HEK293 (cell line): Measurements from ENCODE around the gene MTRF1L.

Experiments
- BCL11B ChIP-seq: fragments of 450-650 bp; formaldehyde crosslinking; IDR thresholded peaks from 2 replicates; pipeline ENCODE4 v1.5.1; 2016; ENCODE audit warnings: low read depth, missing biosample characterization, missing genetic modification characterization
- GFI1B ChIP-seq: fragments of 450-650 bp; formaldehyde crosslinking; IDR thresholded peaks from 2 replicates; pipeline ENCODE4 v1.5.1; 2016; ENCODE audit warnings: missing biosample characterization, missing genetic modification characterization
- GLIS2 ChIP-seq: fragments of 450-650 bp; formaldehyde crosslinking; IDR thresholded peaks from 2 replicates; pipeline ENCODE4 v1.5.1; 2016; ENCODE audit warnings: missing biosample characterization, missing genetic modification characterization
- HIC1 ChIP-seq: fragments of 450-650 bp; formaldehyde crosslinking; IDR thresholded peaks from 2 replicates; pipeline ENCODE4 v1.5.1; 2016; ENCODE audit warnings: missing biosample characterization, missing genetic modification characterization
- IKZF3 ChIP-seq: fragments of 450-650 bp; IDR thresholded peaks from 2 replicates; pipeline ENCODE4 v1.5.0; 2018; ENCODE audit warnings: missing biosample characterization, mild to moderate bottlenecking, missing genetic modification characterization, moderate library complexity
- KLF16 ChIP-seq: fragments of 450-650 bp; formaldehyde crosslinking; IDR thresholded peaks from 2 replicates; pipeline ENCODE4 v1.5.1; 2017; ENCODE audit warnings: missing biosample characterization, missing genetic modification characterization
- KLF9 ChIP-seq: fragments of 450-650 bp; formaldehyde crosslinking; IDR thresholded peaks from 2 replicates; pipeline ENCODE4 v1.5.1; 2016; ENCODE audit warnings: missing biosample characterization, missing genetic modification characterization, low read depth
- MEIS1 ChIP-seq: sonication (generic); formaldehyde crosslinking; IDR thresholded peaks from 2 replicates; pipeline ENCODE4 v1.8.1; 2022; ENCODE audit warnings: missing genetic modification reagents, mild to moderate bottlenecking, borderline replicate concordance
- PATZ1 ChIP-seq: fragments of 450-650 bp; formaldehyde crosslinking; IDR thresholded peaks from 2 replicates; pipeline ENCODE4 v1.5.1; 2016; ENCODE audit warnings: missing biosample characterization, missing genetic modification characterization
- REST ChIP-seq: fragments of 450-650 bp; formaldehyde crosslinking; IDR thresholded peaks from 2 replicates; pipeline ENCODE4 v1.5.1; 2016; ENCODE audit warnings: missing biosample characterization, missing genetic modification characterization
- SCRT1 ChIP-seq: fragments of 450-650 bp; formaldehyde crosslinking; IDR thresholded peaks from 2 replicates; pipeline ENCODE4 v1.5.1; 2016; ENCODE audit warnings: missing biosample characterization, missing genetic modification characterization, borderline replicate concordance
- SP2 ChIP-seq: fragments of 450-650 bp; formaldehyde crosslinking; IDR thresholded peaks from 2 replicates; pipeline ENCODE4 v1.5.1; 2016; ENCODE audit warnings: missing biosample characterization, missing genetic modification characterization
- SP3 ChIP-seq: fragments of 450-650 bp; formaldehyde crosslinking; IDR thresholded peaks from 2 replicates; pipeline ENCODE4 v1.5.1; 2016; ENCODE audit warnings: missing biosample characterization, missing genetic modification characterization
- YY2 ChIP-seq: fragments of 450-650 bp; formaldehyde crosslinking; IDR thresholded peaks from 2 replicates; pipeline ENCODE4 v1.5.1; 2016; ENCODE audit warnings: missing biosample characterization, missing genetic modification characterization
- ZBTB1 ChIP-seq: fragments of 450-650 bp; formaldehyde crosslinking; IDR thresholded peaks from 2 replicates; pipeline ENCODE4 v1.5.1; 2016; ENCODE audit warnings: missing biosample characterization, missing genetic modification characterization
- ZBTB17 ChIP-seq: fragments of 450-650 bp; formaldehyde crosslinking; IDR thresholded peaks from 2 replicates; pipeline ENCODE4 v1.5.1; 2016; ENCODE audit warnings: missing biosample characterization, missing genetic modification characterization
- ZEB2 ChIP-seq: fragments of 450-650 bp; formaldehyde crosslinking; IDR thresholded peaks from 2 replicates; pipeline ENCODE4 v1.5.1; 2016; ENCODE audit warnings: missing biosample characterization, missing genetic modification characterization
- ZFP37 ChIP-seq: fragments of 450-650 bp; formaldehyde crosslinking; IDR thresholded peaks from 2 replicates; pipeline ENCODE4 v1.5.1; 2016; ENCODE audit warnings: missing biosample characterization, missing genetic modification characterization
- ZNF157 ChIP-seq: fragments of 450-650 bp; formaldehyde crosslinking; IDR thresholded peaks from 2 replicates; pipeline ENCODE4 v1.5.1; 2016; ENCODE audit warnings: missing biosample characterization, missing genetic modification characterization
- ZNF174 ChIP-seq: fragments of 450-650 bp; formaldehyde crosslinking; IDR thresholded peaks from 2 replicates; pipeline ENCODE4 v1.5.0; 2017; ENCODE audit warnings: missing biosample characterization, mild to moderate bottlenecking, missing genetic modification characterization
- ZNF24 ChIP-seq: fragments of 450-650 bp; formaldehyde crosslinking; IDR thresholded peaks from 2 replicates; pipeline ENCODE4 v1.5.1; 2016; ENCODE audit warnings: missing biosample characterization, missing genetic modification characterization
- ZNF362 ChIP-seq: fragments of 450-650 bp; formaldehyde crosslinking; IDR thresholded peaks from 2 replicates; pipeline ENCODE4 v1.5.1; 2016; ENCODE audit warnings: missing biosample characterization, missing genetic modification characterization
- ZNF394 ChIP-seq: fragments of 450-650 bp; formaldehyde crosslinking; IDR thresholded peaks from 2 replicates; pipeline ENCODE4 v1.5.1; 2016; ENCODE audit warnings: missing biosample characterization, missing genetic modification characterization, mild to moderate bottlenecking, moderate library complexity, borderline replicate concordance
- ZNF398 ChIP-seq: fragments of 450-650 bp; formaldehyde crosslinking; IDR thresholded peaks from 2 replicates; pipeline ENCODE4 v1.5.1; 2017; ENCODE audit warnings: missing biosample characterization, missing genetic modification characterization
- ZNF501 ChIP-seq: fragments of 450-650 bp; formaldehyde crosslinking; IDR thresholded peaks from 2 replicates; pipeline ENCODE4 v1.5.1; 2016; ENCODE audit warnings: missing biosample characterization, missing genetic modification characterization
- ZNF600 ChIP-seq: fragments of 450-650 bp; formaldehyde crosslinking; IDR thresholded peaks from 2 replicates; pipeline ENCODE4 v1.5.1; 2016; ENCODE audit warnings: missing biosample characterization, missing genetic modification characterization
- ZNF654 ChIP-seq: fragments of 450-650 bp; formaldehyde crosslinking; IDR thresholded peaks from 2 replicates; pipeline ENCODE4 v1.5.1; 2016; ENCODE audit warnings: low read depth, missing biosample characterization, missing genetic modification characterization
- ZNF768 ChIP-seq: fragments of 450-650 bp; formaldehyde crosslinking; IDR thresholded peaks from 2 replicates; pipeline ENCODE4 v1.5.1; 2018; ENCODE audit warnings: missing biosample characterization, mild to moderate bottlenecking, missing genetic modification characterization
- ZSCAN30 ChIP-seq: fragments of 450-650 bp; IDR thresholded peaks from 2 replicates; pipeline ENCODE4 v1.5.1; 2018; ENCODE audit warnings: missing biosample characterization, mild to moderate bottlenecking, missing genetic modification characterization, moderate library complexity

Gene MTRF1L

GRCh38 chr6:152982904-152983636, 19.4 kb downstream of the MTRF1L start, which contains the start of gene FBXO5 (continued):
- peak; percentile 41 for TF ChIP-seq PATZ1
- 0 out of 2 replicates have a peak, but pooled peaks have one; percentile 4 for TF ChIP-seq REST (tag by site-specific recombination)
- no peak for TF ChIP-seq ZFP37 (tag by site-specific recombination)
- peak; percentile 42 for TF ChIP-seq KLF9 (tag by site-specific recombination)
- no peak for TF ChIP-seq ZNF362 (tag by site-specific recombination)
- TF ChIP-seq ZNF398 (tag by site-specific recombination): no peak
- 0 out of 2 replicates have a peak, but pooled peaks have one; percentile 14 for TF ChIP-seq KLF16
- TF ChIP-seq ZBTB17 (tag by site-specific recombination): peak; percentile 90
- peak; percentile 87 for TF ChIP-seq GLIS2
- TF ChIP-seq BCL11B (tag by site-specific recombination): peak; percentile 86
- TF ChIP-seq ZNF654 (tag by site-specific recombination): no peak
- TF ChIP-seq ZNF600: peak; percentile 56
- no peak for TF ChIP-seq ZNF157 (tag by site-specific recombination)
- TF ChIP-seq MEIS1 (CRISPR knock-in tag): 0 out of 2 replicates have a peak, but pooled peaks have one; percentile 50
- no peak for TF ChIP-seq ZNF24 (tag by site-specific recombination)
- TF ChIP-seq ZBTB1 (tag by site-specific recombination): no peak
- TF ChIP-seq IKZF3 (tag by site-specific recombination): peak; percentile 46
- peak; percentile 9; the same call in 1 of the 2 replicates for TF ChIP-seq ZNF394 (tag by site-specific recombination)
- no peak for TF ChIP-seq ZNF174 (tag by site-specific recombination)
- TF ChIP-seq YY2 (tag by site-specific recombination): no peak
- peak; percentile 51; the same call in 1 of the 2 replicates for TF ChIP-seq ZSCAN30 (tag by site-specific recombination)
- peak; percentile 81 for TF ChIP-seq SP2
- TF ChIP-seq HIC1 (tag by site-specific recombination): no peak
- TF ChIP-seq SCRT1: peak; percentile 19; the same call in 1 of the 2 replicates
- TF ChIP-seq SP3: peak; percentile 83
- no peak for TF ChIP-seq GFI1B (tag by site-specific recombination)
- TF ChIP-seq ZEB2 (tag by site-specific recombination): peak; percentile 80; the same call in 1 of the 2 replicates
- TF ChIP-seq ZNF501 (tag by site-specific recombination): peak; percentile 83; the same call in 1 of the 2 replicates
- TF ChIP-seq ZNF768 (tag by site-specific recombination): no peak
